ENCODE measurements around the gene ZNFX1. TPM values are rescaled to one million over a fixed set of nuclear protein-coding genes. Genes with fewer than 3 reads are reported as not detected.

The ZNFX1 gene
- polyA plus RNA-seq, 1 donor from 2014 or later: 5.4 TPM

DNA sequence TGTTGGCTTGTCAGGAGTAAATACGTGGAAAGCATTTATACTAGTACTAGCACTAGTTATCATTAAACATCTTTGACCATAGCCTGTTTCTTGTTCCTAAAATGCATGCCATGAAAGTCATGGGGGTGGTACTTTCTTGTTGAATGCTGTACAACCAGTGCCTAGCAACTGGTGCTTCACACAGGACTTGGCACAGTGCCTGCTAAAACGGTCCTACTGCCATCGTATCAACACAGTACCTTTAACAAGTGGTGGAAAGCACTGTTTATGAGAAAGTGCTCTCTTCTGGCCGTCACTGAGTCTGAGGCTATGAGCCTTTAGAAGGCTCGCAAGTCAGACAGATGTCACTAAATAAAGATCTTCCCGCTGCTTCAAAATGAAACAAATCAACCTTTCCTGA is 21.6 kb downstream of the ZNFX1 start:
- Histone ChIP-seq H3K9me2 (ENCODE audit: insufficient read depth, low read length) (no peaks in the 10 kb centered on the region), H3K27ac (ENCODE audit: low read length) (no peak overlapping the region), H3K4me2 (ENCODE audit: low read length) (no peak overlapping the region), H3K4me3 (ENCODE audit: low read length) (no peak overlapping the region), H4K20me1 (ENCODE audit: insufficient read depth) (no peaks in the 10 kb centered on the region), H3K9me3 (ENCODE audit: low read length) (no peaks in the 10 kb centered on the region), H3K79me2 (replicated peaks; ENCODE audit: insufficient read depth, low read length) (no peaks in the 10 kb centered on the region), H2AFZ (ENCODE audit: low read depth, low read length) (no peak overlapping the region), H3K36me3 (ENCODE audit: insufficient read depth, low read length) (peaks cover 6% of the 10 kb centered on the region), H3K27me3 (ENCODE audit: insufficient read depth, low read depth, low read length) (no peaks in the 10 kb centered on the region), H3K9ac (ENCODE audit: low read length) (no peak overlapping the region), H3F3A (ENCODE audit: insufficient read depth, low read length, poor library complexity, severe bottlenecking) (no peaks in the 10 kb centered on the region)
- no peak for TF ChIP-seq MXI1 (conservative IDR thresholded peaks at IDR 0.05; ENCODE audit: poor library complexity, severe bottlenecking)
- no peak for TF ChIP-seq EP300 (conservative IDR thresholded peaks at IDR 0.05; ENCODE audit: poor library complexity, severe bottlenecking)
- TF ChIP-seq EZH2 (IDR thresholded peaks at IDR 0.05; ENCODE audit: borderline replicate concordance, insufficient read depth, low read length, poor library complexity, severe bottlenecking): no peak
- TF ChIP-seq, protein P1, sequence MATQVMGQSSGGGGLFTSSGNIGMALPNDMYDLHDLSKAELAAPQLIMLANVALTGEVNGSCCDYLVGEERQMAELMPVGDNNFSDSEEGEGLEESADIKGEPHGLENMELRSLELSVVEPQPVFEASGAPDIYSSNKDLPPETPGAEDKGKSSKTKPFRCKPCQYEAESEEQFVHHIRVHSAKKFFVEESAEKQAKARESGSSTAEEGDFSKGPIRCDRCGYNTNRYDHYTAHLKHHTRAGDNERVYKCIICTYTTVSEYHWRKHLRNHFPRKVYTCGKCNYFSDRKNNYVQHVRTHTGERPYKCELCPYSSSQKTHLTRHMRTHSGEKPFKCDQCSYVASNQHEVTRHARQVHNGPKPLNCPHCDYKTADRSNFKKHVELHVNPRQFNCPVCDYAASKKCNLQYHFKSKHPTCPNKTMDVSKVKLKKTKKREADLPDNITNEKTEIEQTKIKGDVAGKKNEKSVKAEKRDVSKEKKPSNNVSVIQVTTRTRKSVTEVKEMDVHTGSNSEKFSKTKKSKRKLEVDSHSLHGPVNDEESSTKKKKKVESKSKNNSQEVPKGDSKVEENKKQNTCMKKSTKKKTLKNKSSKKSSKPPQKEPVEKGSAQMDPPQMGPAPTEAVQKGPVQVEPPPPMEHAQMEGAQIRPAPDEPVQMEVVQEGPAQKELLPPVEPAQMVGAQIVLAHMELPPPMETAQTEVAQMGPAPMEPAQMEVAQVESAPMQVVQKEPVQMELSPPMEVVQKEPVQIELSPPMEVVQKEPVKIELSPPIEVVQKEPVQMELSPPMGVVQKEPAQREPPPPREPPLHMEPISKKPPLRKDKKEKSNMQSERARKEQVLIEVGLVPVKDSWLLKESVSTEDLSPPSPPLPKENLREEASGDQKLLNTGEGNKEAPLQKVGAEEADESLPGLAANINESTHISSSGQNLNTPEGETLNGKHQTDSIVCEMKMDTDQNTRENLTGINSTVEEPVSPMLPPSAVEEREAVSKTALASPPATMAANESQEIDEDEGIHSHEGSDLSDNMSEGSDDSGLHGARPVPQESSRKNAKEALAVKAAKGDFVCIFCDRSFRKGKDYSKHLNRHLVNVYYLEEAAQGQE (IDR thresholded peaks at IDR 0.05; ENCODE audit: borderline replicate concordance): no peak
- TF ChIP-seq, protein P2, sequence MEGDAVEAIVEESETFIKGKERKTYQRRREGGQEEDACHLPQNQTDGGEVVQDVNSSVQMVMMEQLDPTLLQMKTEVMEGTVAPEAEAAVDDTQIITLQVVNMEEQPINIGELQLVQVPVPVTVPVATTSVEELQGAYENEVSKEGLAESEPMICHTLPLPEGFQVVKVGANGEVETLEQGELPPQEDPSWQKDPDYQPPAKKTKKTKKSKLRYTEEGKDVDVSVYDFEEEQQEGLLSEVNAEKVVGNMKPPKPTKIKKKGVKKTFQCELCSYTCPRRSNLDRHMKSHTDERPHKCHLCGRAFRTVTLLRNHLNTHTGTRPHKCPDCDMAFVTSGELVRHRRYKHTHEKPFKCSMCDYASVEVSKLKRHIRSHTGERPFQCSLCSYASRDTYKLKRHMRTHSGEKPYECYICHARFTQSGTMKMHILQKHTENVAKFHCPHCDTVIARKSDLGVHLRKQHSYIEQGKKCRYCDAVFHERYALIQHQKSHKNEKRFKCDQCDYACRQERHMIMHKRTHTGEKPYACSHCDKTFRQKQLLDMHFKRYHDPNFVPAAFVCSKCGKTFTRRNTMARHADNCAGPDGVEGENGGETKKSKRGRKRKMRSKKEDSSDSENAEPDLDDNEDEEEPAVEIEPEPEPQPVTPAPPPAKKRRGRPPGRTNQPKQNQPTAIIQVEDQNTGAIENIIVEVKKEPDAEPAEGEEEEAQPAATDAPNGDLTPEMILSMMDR (IDR thresholded peaks at IDR 0.05; ENCODE audit: poor library complexity, severe bottlenecking): no peak
- TF ChIP-seq SMC3 (conservative IDR thresholded peaks at IDR 0.05; ENCODE audit: poor library complexity): no peak
- no peak for TF ChIP-seq RAD21 (conservative IDR thresholded peaks at IDR 0.05)
- TF ChIP-seq TAF1 (IDR thresholded peaks at IDR 0.05; ENCODE audit: low read depth): no peak
- TF ChIP-seq POLR2AphosphoS5 (IDR thresholded peaks at IDR 0.05): no peak

DNA sequence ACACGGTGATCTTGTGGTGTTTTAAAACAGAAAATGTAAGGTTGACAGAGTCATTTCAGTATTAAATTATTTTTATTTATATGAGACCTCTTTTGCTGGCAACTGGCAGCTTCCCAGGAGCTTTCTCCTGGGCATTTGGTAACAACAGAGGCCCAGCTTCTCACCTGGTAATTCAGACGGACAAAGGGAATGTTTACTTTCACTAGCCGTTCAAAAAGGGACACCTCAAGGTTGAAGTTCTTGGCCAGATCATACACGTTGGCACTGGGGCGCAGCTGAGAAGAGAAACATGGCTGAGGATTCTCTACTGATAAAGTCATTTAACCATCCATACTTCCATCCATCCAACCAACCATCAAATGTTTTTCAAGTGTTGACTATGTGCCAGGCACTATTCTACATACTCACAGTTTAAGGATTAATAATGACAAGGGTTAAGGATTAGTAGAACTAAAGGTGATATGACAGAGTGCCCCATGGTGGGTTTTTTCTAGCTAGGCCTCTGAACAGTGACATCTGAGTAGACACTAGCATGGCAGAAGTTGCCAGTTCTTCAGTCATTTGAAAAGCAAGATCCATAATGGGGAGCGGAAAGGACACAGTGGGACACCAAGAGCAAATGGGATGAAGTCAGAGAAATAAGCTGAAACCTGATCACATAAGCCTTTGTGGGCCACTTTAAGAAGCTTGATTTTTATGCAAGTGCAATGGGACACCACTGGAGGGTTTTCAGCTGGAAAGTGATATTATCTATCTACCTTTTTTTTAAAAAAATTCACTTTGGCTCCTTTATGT is 25.1 kb downstream of the ZNFX1 start:
- H3K36me3 ChIP-seq (ENCODE audit: insufficient read depth, low read length): no peaks in the 10 kb centered on the region

More for the DNA sequence above, 25.1 kb downstream of the ZNFX1 start:
- H3K9ac ChIP-seq (ENCODE audit: low read length): no peak overlapping the region
- no peaks in the 10 kb centered on the region for H3K9me2 ChIP-seq (ENCODE audit: insufficient read depth, low read length)
- no peaks in the 10 kb centered on the region for H4K20me1 ChIP-seq (ENCODE audit: insufficient read depth)
- H3K4me3 ChIP-seq (ENCODE audit: low read length): no peak overlapping the region
- H3K79me2 ChIP-seq (replicated peaks; ENCODE audit: insufficient read depth, low read length): no peaks in the 10 kb centered on the region
- no peaks in the 10 kb centered on the region for H3K27me3 ChIP-seq (ENCODE audit: insufficient read depth, low read depth, low read length)
- no peak overlapping the region for H3K27ac ChIP-seq (ENCODE audit: low read length)
- H3K4me2 ChIP-seq (ENCODE audit: low read length): no peak overlapping the region
- no peak for TF ChIP-seq SMC3 (conservative IDR thresholded peaks at IDR 0.05; ENCODE audit: poor library complexity)
- TF ChIP-seq MXI1 (conservative IDR thresholded peaks at IDR 0.05; ENCODE audit: poor library complexity, severe bottlenecking): no peak
- TF ChIP-seq RAD21 (conservative IDR thresholded peaks at IDR 0.05): no peak
- no peak for TF ChIP-seq TAF1 (IDR thresholded peaks at IDR 0.05; ENCODE audit: low read depth)
- TF ChIP-seq, protein P2 (IDR thresholded peaks at IDR 0.05; ENCODE audit: poor library complexity, severe bottlenecking): no peak
- TF ChIP-seq, protein P1 (IDR thresholded peaks at IDR 0.05; ENCODE audit: borderline replicate concordance): no peak
- TF ChIP-seq EZH2 (IDR thresholded peaks at IDR 0.05; ENCODE audit: borderline replicate concordance, insufficient read depth, low read length, poor library complexity, severe bottlenecking): no peak
- H3K9me3 ChIP-seq (ENCODE audit: low read length): no peaks in the 10 kb centered on the region
- H3F3A ChIP-seq (ENCODE audit: insufficient read depth, low read length, poor library complexity, severe bottlenecking): no peaks in the 10 kb centered on the region
- no peak overlapping the region for H2AFZ ChIP-seq (ENCODE audit: low read depth, low read length)

Measured in neural cell (in vitro differentiated cells).